Vagina (tissue), 2 donors: ENCODE results near the gene MPP4.

Source experiments
- CTCF ChIP-seq, 3 experiments: fragments of 450-650 bp in 2 of 3; fragments of 200-600 bp in 1 of 3; sonication (generic) in 1 of 3; IDR thresholded peaks; one replicate each; pipeline ENCODE4 v1.5.1; 2017 to 2019; ENCODE audit warnings: antibody characterized with exemption in 3 of 3, mild to moderate bottlenecking in 2 of 3, moderate library complexity in 2 of 3
- POLR2A ChIP-seq, 2 donors: fragments of 450-650 bp; IDR thresholded peaks; one replicate each; pipeline ENCODE4 v1.6.1; 2017; ENCODE audit warnings: antibody characterized with exemption in 2 of 2, mild to moderate bottlenecking in 2 of 2, moderate library complexity in 2 of 2

- TF ChIP-seq CTCF (IDR thresholded peaks at IDR 0.05) (no peak), POLR2A (IDR thresholded peaks at IDR 0.05) (no peak)
Measured at GRCh38 chr2:201696151-201696659, 2.2 kb downstream of the MPP4 start.
